GM19438 (cell line): ENCODE data around the gene CORIN.
"Not testable (repeated sequence)": the region's sequence is repeated elsewhere in the genome, so short reads cannot be mapped to it uniquely, and the experiment has no call there.

ENCODE experiments used
- ATAC-seq: cut with Tn5 transposase; IDR thresholded peaks from one replicate; pipeline ENCODE4 v1.9.1; 2021; ENCODE audit warnings: low read depth; ENCODE audit not compliant: unreplicated experiment

Gene CORIN

GRCh38 chr4:47785153-47785552 lies 52.7 kb downstream of the CORIN start:
- no peak for ATAC-seq

GRCh38 chr4:47784222-47784621 lies 53.6 kb downstream of the CORIN start:
- ATAC-seq = no peak

- ATAC-seq = no peak
These were observed 61.5 kb downstream of the CORIN start for GRCh38 chr4:47776353-47776752.

- ATAC-seq = no peak
These were observed 63.8 kb downstream of the CORIN start for GRCh38 chr4:47774079-47774478.

- ATAC-seq = no peak
These were observed 66.8 kb downstream of the CORIN start for GRCh38 chr4:47771020-47771419.

GRCh38 chr4:47767956-47768355 lies 69.9 kb downstream of the CORIN start:
- not testable (repeated sequence) for ATAC-seq

- ATAC-seq = no peak
These were observed 74.6 kb downstream of the CORIN start for GRCh38 chr4:47763279-47763678.

- ATAC-seq = no peak
These were observed 75.2 kb downstream of the CORIN start for GRCh38 chr4:47762376-47763266.

GRCh38 chr4:47753316-47753715 lies 84.6 kb downstream of the CORIN start:
- ATAC-seq = not testable (repeated sequence)

GRCh38 chr4:47752214-47752613 lies 85.7 kb downstream of the CORIN start:
- ATAC-seq = no peak

GRCh38 chr4:47750788-47751187 lies 87.1 kb downstream of the CORIN start:
- no peak for ATAC-seq

- no peak for ATAC-seq
These were observed 88.0 kb downstream of the CORIN start for GRCh38 chr4:47749858-47750257.

- no peak for ATAC-seq
These were observed 88.8 kb downstream of the CORIN start for GRCh38 chr4:47749060-47749459.

- no peak for ATAC-seq
These were observed 89.9 kb downstream of the CORIN start for GRCh38 chr4:47747846-47748494.

GRCh38 chr4:47747211-47747610 lies 90.7 kb downstream of the CORIN start:
- no peak for ATAC-seq

GRCh38 chr4:47746122-47746521 lies 91.7 kb downstream of the CORIN start:
- no peak for ATAC-seq

- ATAC-seq = no peak
These were observed 93.0 kb downstream of the CORIN start for GRCh38 chr4:47744843-47745382.

- ATAC-seq = no peak
These were observed 93.6 kb downstream of the CORIN start for GRCh38 chr4:47744253-47744652.

- no peak for ATAC-seq
These were observed 96.7 kb downstream of the CORIN start for GRCh38 chr4:47741200-47741599.

GRCh38 chr4:47737326-47737725 lies 100.5 kb downstream of the CORIN start:
- ATAC-seq = no peak

GRCh38 chr4:47736555-47736954 lies 101.3 kb downstream of the CORIN start:
- no peak for ATAC-seq

- ATAC-seq = no peak
These were observed 101.7 kb downstream of the CORIN start for GRCh38 chr4:47736146-47736545.
